Fibroblast of lung (primary cell): ENCODE results near the gene RTN3. TPM values are rescaled to one million over a fixed set of nuclear protein-coding genes. Genes with fewer than 3 reads are reported as not detected.

Experiments
- DNase-seq, 2 donors: peaks; one replicate each; pipeline versions ENCODE4 v3.0.0 to v3.0.0-alpha.2; 2010; ENCODE audit warnings: low read depth in 2 of 2
- H2AFZ ChIP-seq: 2 replicates; pipeline ENCODE4 v1.5.1; 2012; ENCODE audit warnings: low read length, control low read depth, inconsistent platforms
- H3K27ac ChIP-seq: 2 replicates; pipeline ENCODE4 v1.5.1; 2011; ENCODE audit warnings: low read length, control low read depth; ENCODE audit not compliant: insufficient read depth
- H3K27me3 ChIP-seq: 2 replicates; pipeline ENCODE4 v1.5.1; 2011; ENCODE audit warnings: mild to moderate bottlenecking, low read length; ENCODE audit not compliant: control insufficient read depth, insufficient read depth
- H3K36me3 ChIP-seq: 2 replicates; pipeline ENCODE4 v1.5.1; 2011; ENCODE audit warnings: low read length; ENCODE audit not compliant: control insufficient read depth, insufficient read depth
- H3K4me1 ChIP-seq: 2 replicates; pipeline ENCODE4 v1.5.1; 2011; ENCODE audit warnings: low read length; ENCODE audit not compliant: control insufficient read depth, insufficient read depth; ENCODE audit errors: extremely low read depth
- H3K4me2 ChIP-seq: 2 replicates; pipeline ENCODE4 v1.5.1; 2011; ENCODE audit warnings: low read length, control low read depth; ENCODE audit not compliant: insufficient read depth; ENCODE audit errors: extremely low read depth
- H3K4me3 ChIP-seq, 4 experiments: fragments of 200-600 bp in 1 of 4; sonication (generic) in 1 of 4; replicated peaks in 1 of 4; 2 replicates each; pipeline ENCODE4 v1.5.1; 2011 to 2016; ENCODE audit warnings: low read length in 4 of 4, low read depth in 3 of 4, mild to moderate bottlenecking in 3 of 4, control low read depth in 2 of 4, inconsistent platforms in 1 of 4, mixed read lengths in 1 of 4; ENCODE audit not compliant: insufficient read depth in 1 of 4; ENCODE audit errors: control extremely low read depth in 1 of 4
- H3K79me2 ChIP-seq: 2 replicates; pipeline ENCODE4 v1.5.1; 2012; ENCODE audit warnings: mild to moderate bottlenecking, low read length, inconsistent platforms; ENCODE audit not compliant: control insufficient read depth, insufficient read depth
- H3K9ac ChIP-seq: 2 replicates; pipeline ENCODE4 v1.5.1; 2011; ENCODE audit warnings: mild to moderate bottlenecking, low read length, control low read depth; ENCODE audit not compliant: insufficient read depth
- H3K9me3 ChIP-seq: 2 replicates; pipeline ENCODE4 v1.5.1; 2012; ENCODE audit warnings: low read depth, low read length; ENCODE audit not compliant: control insufficient read depth, insufficient read depth
- H4K20me1 ChIP-seq: 2 replicates; pipeline ENCODE4 v1.5.1; 2011; ENCODE audit warnings: low read length; ENCODE audit not compliant: control insufficient read depth, insufficient read depth; ENCODE audit errors: extremely low read depth
- EZH2 ChIP-seq: IDR thresholded peaks from 2 replicates; pipeline ENCODE4 v1.5.1; 2012; ENCODE audit warnings: low read length, control low read depth, mild to moderate bottlenecking; ENCODE audit errors: missing control alignments
- polyA plus RNA-seq, 2 donors: library from polyadenylated mRNA; depleted of rRNA in 1 of 2; stranded (reverse) in 1 of 2; unstranded in 1 of 2; fragments of >200 nt; gene quantifications; 2 replicates each; pipeline ENCODE4 v1.2.1, GENCODE V29; 2011 to 2012; ENCODE audit warnings: missing spikeins in 1 of 2
- total RNA-seq: library from RNA; depleted of rRNA; stranded (reverse); fragments of >200 nt; gene quantifications from 2 replicates; pipeline ENCODE4 v1.2.1, GENCODE V29; 2014
- TF ChIP-seq, protein P1 (sequence below), 2 donors: IDR thresholded peaks in 1 of 2; conservative IDR thresholded peaks in 1 of 2; 1 replicate in 1 of 2; 2 replicates in 1 of 2; pipeline ENCODE4 v1.5.1; 2011 to 2012; ENCODE audit warnings: low read length in 2 of 2, control low read depth in 1 of 2, inconsistent platforms in 1 of 2, low read depth in 1 of 2, mild to moderate bottlenecking in 1 of 2

The RTN3 gene
- total and polyA plus RNA-seq, 2 donors (not counting 1 experiment from before 2014, with no cell fraction given) = 93.3 to 167 TPM

DNA sequence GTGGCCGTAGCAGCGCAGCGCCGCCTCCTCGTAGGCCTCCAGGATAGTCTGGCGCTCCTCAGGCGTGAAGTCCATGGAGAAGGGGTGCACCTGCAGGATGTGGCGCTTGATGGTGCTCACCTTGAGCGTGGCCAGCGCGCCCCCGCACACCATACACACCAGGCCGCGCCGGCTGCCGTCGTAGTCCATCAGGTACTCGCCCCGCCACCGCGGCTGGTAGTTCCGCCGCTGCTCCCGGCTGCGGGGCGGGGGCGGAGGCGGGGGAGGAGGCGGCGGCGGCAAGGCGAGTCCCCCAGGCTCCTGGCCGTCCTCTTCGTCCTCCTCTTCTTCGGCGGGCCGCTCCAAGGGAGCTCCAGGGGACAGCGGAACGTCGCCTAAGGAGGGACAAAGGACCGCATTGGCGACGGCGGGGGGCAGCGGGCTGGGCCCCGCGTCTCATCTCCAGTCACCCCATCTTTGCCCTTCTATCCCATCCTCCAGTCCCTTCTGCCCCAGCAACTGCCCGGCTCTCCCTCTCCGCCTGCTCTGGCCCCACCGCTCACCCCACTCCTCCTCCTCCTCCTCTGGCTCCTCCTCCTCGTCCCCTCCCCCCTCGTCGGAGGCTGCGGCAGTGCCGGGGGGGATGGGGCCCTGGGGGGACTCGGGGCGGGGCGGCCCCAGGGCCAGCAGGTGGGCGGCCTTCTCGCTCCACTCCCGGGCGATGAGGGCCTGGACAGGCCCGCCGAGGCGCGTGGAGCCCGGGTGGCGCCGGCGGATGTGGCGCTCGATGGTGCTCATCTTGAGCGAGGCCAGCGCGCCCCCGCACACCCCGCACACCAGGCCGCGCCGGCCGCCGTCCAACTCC lies 82.4 kb downstream of the RTN3 start:
- H3K79me2 ChIP-seq = peaks cover 13% of the 10 kb centered on the region
- peak overlapping the region; percentile 11 for H3K4me2 ChIP-seq
- no peaks in the 10 kb centered on the region for H3K27me3 ChIP-seq
- no peaks in the 10 kb centered on the region for H4K20me1 ChIP-seq
- peak overlapping the region in 1 of 4 experiments; percentile 41 for H3K4me3 ChIP-seq
- H3K36me3 ChIP-seq = peaks cover 11% of the 10 kb centered on the region
- DNase-seq = peak in 1 of 2 donors; percentile 18
- H3K27ac ChIP-seq = no peak overlapping the region
- H3K9ac ChIP-seq = no peak overlapping the region
- no peak for TF ChIP-seq EZH2
- TF ChIP-seq, protein P1, sequence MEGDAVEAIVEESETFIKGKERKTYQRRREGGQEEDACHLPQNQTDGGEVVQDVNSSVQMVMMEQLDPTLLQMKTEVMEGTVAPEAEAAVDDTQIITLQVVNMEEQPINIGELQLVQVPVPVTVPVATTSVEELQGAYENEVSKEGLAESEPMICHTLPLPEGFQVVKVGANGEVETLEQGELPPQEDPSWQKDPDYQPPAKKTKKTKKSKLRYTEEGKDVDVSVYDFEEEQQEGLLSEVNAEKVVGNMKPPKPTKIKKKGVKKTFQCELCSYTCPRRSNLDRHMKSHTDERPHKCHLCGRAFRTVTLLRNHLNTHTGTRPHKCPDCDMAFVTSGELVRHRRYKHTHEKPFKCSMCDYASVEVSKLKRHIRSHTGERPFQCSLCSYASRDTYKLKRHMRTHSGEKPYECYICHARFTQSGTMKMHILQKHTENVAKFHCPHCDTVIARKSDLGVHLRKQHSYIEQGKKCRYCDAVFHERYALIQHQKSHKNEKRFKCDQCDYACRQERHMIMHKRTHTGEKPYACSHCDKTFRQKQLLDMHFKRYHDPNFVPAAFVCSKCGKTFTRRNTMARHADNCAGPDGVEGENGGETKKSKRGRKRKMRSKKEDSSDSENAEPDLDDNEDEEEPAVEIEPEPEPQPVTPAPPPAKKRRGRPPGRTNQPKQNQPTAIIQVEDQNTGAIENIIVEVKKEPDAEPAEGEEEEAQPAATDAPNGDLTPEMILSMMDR (conservative IDR thresholded peaks at IDR 0.05 in 1 of 2, IDR thresholded peaks at IDR 0.05 in 1 of 2; ENCODE audit: low read depth in 1 of 2, low read length in 2 of 2) = no peak
- no peak overlapping the region for H2AFZ ChIP-seq
- peaks cover 14% of the 10 kb centered on the region for H3K4me1 ChIP-seq
- no peaks in the 10 kb centered on the region for H3K9me3 ChIP-seq

DNA sequence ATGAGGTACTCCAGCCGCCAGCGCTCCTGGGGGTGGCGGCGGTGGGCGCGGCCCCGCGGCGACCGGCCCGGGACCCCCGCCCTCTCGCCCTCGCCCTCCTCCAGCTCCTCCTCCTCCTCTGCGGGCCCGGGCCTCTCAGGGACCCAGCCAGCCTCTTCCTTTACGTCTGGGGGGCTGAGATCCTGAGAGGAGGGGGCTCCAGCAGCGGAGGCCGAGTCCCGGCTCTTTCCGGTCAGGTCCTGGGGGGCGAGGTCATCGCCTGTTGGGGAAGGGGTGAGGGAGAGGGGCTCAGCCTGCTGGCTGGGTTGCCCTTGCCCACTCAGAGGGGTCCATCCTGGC lies 83.0 kb downstream of the RTN3 start:
- no peak overlapping the region for H2AFZ ChIP-seq
- no peak overlapping the region for H3K4me3 ChIP-seq
- no peak overlapping the region for H3K9ac ChIP-seq
- H3K27ac ChIP-seq = no peak overlapping the region
- peaks cover 13% of the 10 kb centered on the region for H3K79me2 ChIP-seq
- no peaks in the 10 kb centered on the region for H3K27me3 ChIP-seq
- TF ChIP-seq EZH2 = no peak
- TF ChIP-seq, protein P1 (conservative IDR thresholded peaks at IDR 0.05 in 1 of 2, IDR thresholded peaks at IDR 0.05 in 1 of 2; ENCODE audit: low read depth in 1 of 2, low read length in 2 of 2) = no peak
- no peaks in the 10 kb centered on the region for H3K9me3 ChIP-seq
- H4K20me1 ChIP-seq = no peaks in the 10 kb centered on the region
- peaks cover 14% of the 10 kb centered on the region for H3K4me1 ChIP-seq
- no peak overlapping the region for H3K4me2 ChIP-seq
- peaks cover 11% of the 10 kb centered on the region for H3K36me3 ChIP-seq
- no peak for DNase-seq

DNA sequence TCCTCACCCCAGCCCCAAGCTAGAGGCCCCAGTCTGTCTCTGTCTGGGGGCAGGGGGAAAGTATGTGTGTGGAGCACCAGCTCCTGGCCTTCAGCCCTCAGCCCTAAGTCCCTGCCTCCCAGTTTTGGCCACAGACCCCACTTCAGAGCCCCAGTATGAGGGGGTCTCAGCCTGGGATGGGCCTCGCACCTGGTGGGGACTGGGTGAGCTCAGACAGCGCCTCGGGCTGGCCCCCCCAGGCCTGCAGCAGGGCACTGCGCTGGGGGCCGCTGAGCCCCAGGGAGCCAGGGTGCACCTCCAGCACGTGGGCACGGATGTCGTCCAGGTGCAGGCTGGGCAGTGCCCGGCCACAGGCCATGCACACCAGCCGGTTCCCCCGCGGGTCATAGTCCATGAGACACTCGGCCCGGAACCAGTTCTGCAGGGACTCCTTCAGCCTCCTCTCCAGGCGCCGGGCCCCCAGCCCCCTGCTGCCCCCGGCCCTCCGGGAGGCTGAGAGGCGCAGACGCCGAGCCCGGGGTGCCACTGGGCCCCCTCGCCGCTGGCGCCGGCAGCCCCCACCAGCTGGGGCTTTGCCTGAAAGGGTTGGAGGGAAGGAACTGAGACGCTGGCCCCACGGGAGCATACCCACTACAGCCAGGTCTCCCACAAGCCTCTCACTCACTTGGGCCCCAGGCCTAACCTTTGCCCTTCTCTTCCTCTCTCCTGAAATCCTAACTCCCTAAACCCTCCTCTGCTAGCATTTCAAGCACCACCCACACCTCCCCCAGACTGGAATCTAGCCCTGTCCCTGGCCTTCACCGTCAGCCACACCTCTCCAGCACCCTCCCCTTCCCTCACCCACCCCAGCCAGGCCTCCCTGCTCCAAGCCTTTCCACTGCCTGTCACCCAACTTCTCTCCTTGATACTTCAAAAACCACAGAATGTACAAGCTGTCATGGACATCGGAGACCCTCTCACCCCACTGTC lies 83.7 kb downstream of the RTN3 start:
- H3K4me2 ChIP-seq = no peak overlapping the region
- H3K79me2 ChIP-seq = peaks cover 13% of the 10 kb centered on the region
- no peaks in the 10 kb centered on the region for H3K9me3 ChIP-seq
- peaks cover 11% of the 10 kb centered on the region for H3K36me3 ChIP-seq
- H3K4me3 ChIP-seq = no peak overlapping the region
- no peak overlapping the region for H3K9ac ChIP-seq
- no peak overlapping the region for H3K27ac ChIP-seq
- no peaks in the 10 kb centered on the region for H3K27me3 ChIP-seq
- no peak for TF ChIP-seq EZH2
- TF ChIP-seq, protein P1 (conservative IDR thresholded peaks at IDR 0.05 in 1 of 2, IDR thresholded peaks at IDR 0.05 in 1 of 2; ENCODE audit: low read depth in 1 of 2, low read length in 2 of 2) = no peak
- no peak overlapping the region for H2AFZ ChIP-seq
- H4K20me1 ChIP-seq = no peaks in the 10 kb centered on the region
- peak in 1 of 2 donors; percentile 15 for DNase-seq
- peaks cover 14% of the 10 kb centered on the region for H3K4me1 ChIP-seq
